DOHH2 (cell line): ENCODE data around the gene HMHB1.

Source experiments
- H3F3A ChIP-seq: fragments of 200-600 bp; sonication (generic), shearing (Covaris generic); 2 replicates; pipeline ENCODE4 v1.6.0; 2016; ENCODE audit warnings: antibody characterized with exemption, mild to moderate bottlenecking; ENCODE audit not compliant: control insufficient read depth, insufficient read depth
- H3K27ac ChIP-seq: fragments of 200-600 bp; sonication (generic); 2 replicates; pipeline ENCODE4 v1.5.1; 2014; ENCODE audit warnings: low read depth, mild to moderate bottlenecking, low read length, moderate library complexity
- H3K27me3 ChIP-seq: fragments of 200-600 bp; sonication (generic); 2 replicates; pipeline ENCODE4 v1.6.1; 2014; ENCODE audit warnings: mild to moderate bottlenecking, low read length, mixed read lengths; ENCODE audit not compliant: control insufficient read depth
- H3K36me3 ChIP-seq: fragments of 200-600 bp; sonication (generic); 2 replicates; pipeline ENCODE4 v1.6.1; 2014; ENCODE audit warnings: mild to moderate bottlenecking, low read length, moderate library complexity, mixed read lengths; ENCODE audit not compliant: control insufficient read depth
- H3K4me1 ChIP-seq: fragments of 200-600 bp; sonication (generic); 2 replicates; pipeline ENCODE4 v1.6.1; 2014; ENCODE audit warnings: mild to moderate bottlenecking, low read length, mixed read lengths; ENCODE audit not compliant: control insufficient read depth
- H3K4me2 ChIP-seq: fragments of 200-600 bp; sonication (generic); 2 replicates; pipeline ENCODE4 v1.6.0; 2014; ENCODE audit warnings: mild to moderate bottlenecking, low read length, moderate library complexity
- H3K4me3 ChIP-seq: fragments of 200-600 bp; sonication (generic); 2 replicates; pipeline ENCODE4 v1.5.1; 2014; ENCODE audit warnings: mild to moderate bottlenecking, low read length, mixed read lengths
- H3K79me2 ChIP-seq: fragments of 200-600 bp; sonication (generic); 2 replicates; pipeline ENCODE4 v1.6.1; 2014; ENCODE audit warnings: mild to moderate bottlenecking, low read length, mixed read lengths; ENCODE audit not compliant: control insufficient read depth
- H3K9me2 ChIP-seq: fragments of 200-600 bp; sonication (generic); replicated peaks from 2 replicates; pipeline ENCODE4 v1.6.1; 2014; ENCODE audit warnings: mild to moderate bottlenecking, low read length, mixed read lengths; ENCODE audit not compliant: control insufficient read depth
- H3K9me3 ChIP-seq: fragments of 200-600 bp; sonication (generic); 2 replicates; pipeline ENCODE4 v1.6.1; 2014; ENCODE audit warnings: antibody characterized with exemption, low read length, mixed read lengths; ENCODE audit not compliant: control insufficient read depth, insufficient read depth
- H4K20me1 ChIP-seq: fragments of 200-600 bp; sonication (generic); 2 replicates; pipeline ENCODE4 v1.6.0; 2014; ENCODE audit warnings: low read depth, mild to moderate bottlenecking, antibody characterized with exemption, low read length, moderate library complexity; ENCODE audit not compliant: control insufficient read depth, insufficient read depth
- EZH2phosphoT487 ChIP-seq: fragments of 200-600 bp; sonication (generic); IDR thresholded peaks from 2 replicates; pipeline ENCODE4 v1.6.1; 2017; ENCODE audit warnings: borderline replicate concordance, mild to moderate bottlenecking, antibody characterized with exemption, low read length, moderate library complexity, mixed read lengths
- TF ChIP-seq, protein P1 (sequence below): fragments of 200-600 bp; sonication (generic); IDR thresholded peaks from one replicate; pipeline ENCODE4 v1.5.1; 2014; ENCODE audit warnings: antibody characterized with exemption, mild to moderate bottlenecking, low read depth, low read length; ENCODE audit not compliant: poor library complexity, severe bottlenecking

Gene HMHB1

GRCh38 chr5:143771602-143772001, 40.4 kb upstream of the HMHB1 start:
- Histone ChIP-seq H3K79me2 (no peaks in the 10 kb centered on the region), H3K4me1 (no peaks in the 10 kb centered on the region), H4K20me1 (no peaks in the 10 kb centered on the region), H3K36me3 (no peaks in the 10 kb centered on the region), H3K9me3 (no peaks in the 10 kb centered on the region), H3K4me2 (no peak overlapping the region), H3K9me2 (no peaks in the 10 kb centered on the region), H3K4me3 (no peak overlapping the region), H3K27me3 (no peaks in the 10 kb centered on the region), H3F3A (no peaks in the 10 kb centered on the region), H3K27ac (no peak overlapping the region)
- TF ChIP-seq, protein P1, sequence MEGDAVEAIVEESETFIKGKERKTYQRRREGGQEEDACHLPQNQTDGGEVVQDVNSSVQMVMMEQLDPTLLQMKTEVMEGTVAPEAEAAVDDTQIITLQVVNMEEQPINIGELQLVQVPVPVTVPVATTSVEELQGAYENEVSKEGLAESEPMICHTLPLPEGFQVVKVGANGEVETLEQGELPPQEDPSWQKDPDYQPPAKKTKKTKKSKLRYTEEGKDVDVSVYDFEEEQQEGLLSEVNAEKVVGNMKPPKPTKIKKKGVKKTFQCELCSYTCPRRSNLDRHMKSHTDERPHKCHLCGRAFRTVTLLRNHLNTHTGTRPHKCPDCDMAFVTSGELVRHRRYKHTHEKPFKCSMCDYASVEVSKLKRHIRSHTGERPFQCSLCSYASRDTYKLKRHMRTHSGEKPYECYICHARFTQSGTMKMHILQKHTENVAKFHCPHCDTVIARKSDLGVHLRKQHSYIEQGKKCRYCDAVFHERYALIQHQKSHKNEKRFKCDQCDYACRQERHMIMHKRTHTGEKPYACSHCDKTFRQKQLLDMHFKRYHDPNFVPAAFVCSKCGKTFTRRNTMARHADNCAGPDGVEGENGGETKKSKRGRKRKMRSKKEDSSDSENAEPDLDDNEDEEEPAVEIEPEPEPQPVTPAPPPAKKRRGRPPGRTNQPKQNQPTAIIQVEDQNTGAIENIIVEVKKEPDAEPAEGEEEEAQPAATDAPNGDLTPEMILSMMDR, result no peak
- no peak for TF ChIP-seq EZH2phosphoT487

GRCh38 chr5:143772621-143773020, 39.3 kb upstream of the HMHB1 start:
- H3K27ac ChIP-seq, result no peak overlapping the region
- TF ChIP-seq, protein P1, result no peak
- TF ChIP-seq EZH2phosphoT487, result no peak
- H4K20me1 ChIP-seq, result no peaks in the 10 kb centered on the region
- no peaks in the 10 kb centered on the region for H3K79me2 ChIP-seq
- no peaks in the 10 kb centered on the region for H3K9me2 ChIP-seq
- no peak overlapping the region for H3K4me2 ChIP-seq
- H3F3A ChIP-seq, result no peaks in the 10 kb centered on the region
- H3K4me3 ChIP-seq, result no peak overlapping the region
- H3K4me1 ChIP-seq, result no peaks in the 10 kb centered on the region
- H3K9me3 ChIP-seq, result no peaks in the 10 kb centered on the region
- no peaks in the 10 kb centered on the region for H3K36me3 ChIP-seq
- H3K27me3 ChIP-seq, result no peaks in the 10 kb centered on the region

- Histone ChIP-seq H3K4me3 (no peak overlapping the region), H3K4me2 (no peak overlapping the region), H3K36me3 (no peaks in the 10 kb centered on the region), H3K27me3 (no peaks in the 10 kb centered on the region), H3F3A (no peaks in the 10 kb centered on the region), H3K9me3 (no peaks in the 10 kb centered on the region), H4K20me1 (no peaks in the 10 kb centered on the region), H3K79me2 (no peaks in the 10 kb centered on the region), H3K4me1 (no peaks in the 10 kb centered on the region), H3K9me2 (no peaks in the 10 kb centered on the region), H3K27ac (no peak overlapping the region)
- TF ChIP-seq EZH2phosphoT487, result no peak
- TF ChIP-seq, protein P1, result no peak
Observed at GRCh38 chr5:143775258-143775657, 36.7 kb upstream of the HMHB1 start.

DNA sequence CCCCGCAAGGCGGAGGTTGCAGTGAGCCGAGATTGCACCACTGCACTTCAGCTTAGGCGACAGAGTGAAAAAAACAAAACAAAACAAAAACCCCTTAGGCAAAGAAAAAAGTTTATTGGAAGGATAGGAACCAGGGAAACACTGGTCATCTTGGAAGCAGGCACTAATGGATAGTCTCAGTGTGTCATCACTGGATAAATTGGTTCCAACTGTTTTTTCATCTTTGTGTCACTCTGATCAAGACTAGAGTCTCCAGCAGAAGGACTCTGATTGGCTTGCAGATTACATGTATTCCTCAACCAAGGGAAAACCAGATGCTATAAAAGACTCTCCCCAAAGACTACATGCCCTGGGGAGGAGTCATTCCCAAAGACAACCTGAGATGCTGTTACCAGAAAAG, 35.0 kb upstream of the HMHB1 start:
- Histone ChIP-seq H4K20me1 (no peaks in the 10 kb centered on the region), H3K27ac (no peak overlapping the region), H3K4me2 (no peak overlapping the region), H3K9me3 (no peaks in the 10 kb centered on the region), H3F3A (no peaks in the 10 kb centered on the region), H3K9me2 (no peaks in the 10 kb centered on the region), H3K4me3 (no peak overlapping the region), H3K79me2 (no peaks in the 10 kb centered on the region), H3K4me1 (no peaks in the 10 kb centered on the region), H3K27me3 (no peaks in the 10 kb centered on the region), H3K36me3 (no peaks in the 10 kb centered on the region)
- TF ChIP-seq, protein P1, result no peak
- no peak for TF ChIP-seq EZH2phosphoT487
